Thyroid gland (tissue), 4 donors: ENCODE measurements around the gene NUP98.

Source experiments
- CTCF ChIP-seq, 6 experiments: fragments of 200-600 bp in 3 of 6; fragments of 450-650 bp in 3 of 6; sonication (generic) in 3 of 6; IDR thresholded peaks; one replicate each; pipeline ENCODE4 v1.5.1; 2016 to 2019; ENCODE audit warnings: antibody characterized with exemption in 6 of 6, mild to moderate bottlenecking in 2 of 6, inconsistent platforms in 1 of 6, moderate library complexity in 1 of 6
- POLR2A ChIP-seq, 2 donors: fragments of 450-650 bp; IDR thresholded peaks; one replicate each; pipeline ENCODE4 v1.6.1; 2017; ENCODE audit warnings: antibody characterized with exemption in 2 of 2, mild to moderate bottlenecking in 2 of 2, moderate library complexity in 1 of 2

GRCh38 chr11:3631331-3631730 lies 166.0 kb downstream of the NUP98 start:
- TF ChIP-seq CTCF (IDR thresholded peaks at IDR 0.05) (no peak), POLR2A (IDR thresholded peaks at IDR 0.05) (no peak)
